ENCODE data around the gene ZBTB46. TPM values are rescaled to one million over a fixed set of nuclear protein-coding genes. Genes with fewer than 3 reads are reported as not detected.

Gene ZBTB46
- total RNA-seq, 1 experiment from 2014 or later, result 18.9 TPM

GRCh38 chr20:63810730-63811490, 20.2 kb downstream of the ZBTB46 start:
- ChIA-PET POLR2A (no interaction called here), CTCF (interaction anchor here (0.5 to 2.3 kb wide), 6 partner anchors 12 to 76 kb away, joined by 3 to 10 read pairs (median 4); no protein-coding TSS in a partner anchor)
- Mint-ChIP-seq H3K27me3 (ENCODE audit: low read depth) (no peaks in the 10 kb centered on the region), H3K4me1 (no peaks in the 10 kb centered on the region), H3K4me3 (no peak overlapping the region), H3K27ac (peak overlapping the region; percentile 23; the same call in 1 of the 2 replicates), H3K9me3 (peaks cover 4% of the 10 kb centered on the region; the same call in 1 of the 2 replicates), H3K36me3 (no peaks in the 10 kb centered on the region)
- TF ChIP-seq, protein P1, sequence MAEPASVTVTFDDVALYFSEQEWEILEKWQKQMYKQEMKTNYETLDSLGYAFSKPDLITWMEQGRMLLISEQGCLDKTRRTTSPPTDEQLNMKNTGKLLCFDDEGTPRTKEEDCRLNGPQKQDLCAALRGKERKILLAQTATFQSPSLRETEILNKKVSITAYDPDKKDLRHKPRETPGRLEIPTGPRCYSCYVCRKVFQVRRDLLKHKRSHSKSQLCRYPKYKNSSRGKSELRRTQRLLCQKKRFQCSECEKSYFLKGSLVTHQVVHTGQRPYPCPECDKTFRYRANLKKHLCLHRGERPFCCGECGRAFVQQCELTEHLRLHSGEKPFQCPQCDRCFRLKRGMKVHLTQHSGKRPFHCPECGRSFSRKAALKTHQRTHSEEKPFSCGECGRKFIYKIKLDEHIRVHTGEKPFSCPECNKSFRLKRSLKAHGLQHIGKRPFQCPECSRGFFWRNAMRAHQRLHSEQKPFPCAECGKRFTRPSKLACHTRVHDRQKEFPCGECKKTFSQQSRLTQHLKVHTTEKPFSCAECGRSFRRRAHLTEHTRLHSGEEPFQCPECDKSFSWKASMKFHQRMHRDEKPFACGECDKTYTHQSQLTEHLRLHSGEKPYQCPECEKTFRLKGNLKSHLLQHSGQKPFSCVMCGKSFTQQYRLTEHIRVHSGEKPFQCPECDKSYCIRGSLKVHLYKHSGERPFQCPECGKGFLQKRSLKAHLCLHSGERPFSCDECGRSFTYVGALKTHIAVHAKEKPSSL (CRISPR knock-in tag; conservative IDR thresholded peaks at IDR 0.05), result no peak
- no peak for TF ChIP-seq NR2C2 (CRISPR knock-in tag; IDR thresholded peaks at IDR 0.05)
- TF ChIP-seq, protein P2, sequence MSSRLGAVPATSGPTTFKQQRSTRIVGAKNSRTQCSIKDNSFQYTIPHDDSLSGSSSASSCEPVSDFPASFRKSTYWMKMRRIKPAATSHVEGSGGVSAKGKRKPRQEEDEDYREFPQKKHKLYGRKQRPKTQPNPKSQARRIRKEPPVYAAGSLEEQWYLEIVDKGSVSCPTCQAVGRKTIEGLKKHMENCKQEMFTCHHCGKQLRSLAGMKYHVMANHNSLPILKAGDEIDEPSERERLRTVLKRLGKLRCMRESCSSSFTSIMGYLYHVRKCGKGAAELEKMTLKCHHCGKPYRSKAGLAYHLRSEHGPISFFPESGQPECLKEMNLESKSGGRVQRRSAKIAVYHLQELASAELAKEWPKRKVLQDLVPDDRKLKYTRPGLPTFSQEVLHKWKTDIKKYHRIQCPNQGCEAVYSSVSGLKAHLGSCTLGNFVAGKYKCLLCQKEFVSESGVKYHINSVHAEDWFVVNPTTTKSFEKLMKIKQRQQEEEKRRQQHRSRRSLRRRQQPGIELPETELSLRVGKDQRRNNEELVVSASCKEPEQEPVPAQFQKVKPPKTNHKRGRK (CRISPR knock-in tag; IDR thresholded peaks at IDR 0.05; ENCODE audit: borderline replicate concordance), result no peak
- TF ChIP-seq ZBTB43 (CRISPR knock-in tag; IDR thresholded peaks at IDR 0.05), result no peak
- no peak for TF ChIP-seq OVOL2 (CRISPR knock-in tag; IDR thresholded peaks at IDR 0.05; ENCODE audit: borderline replicate concordance)
- TF ChIP-seq GTF2I (CRISPR knock-in tag; conservative IDR thresholded peaks at IDR 0.05), result no peak
- no peak for TF ChIP-seq CTCF (IDR thresholded peaks at IDR 0.05)
- no peak for TF ChIP-seq ZNF317 (CRISPR knock-in tag; IDR thresholded peaks at IDR 0.05; ENCODE audit: borderline replicate concordance, low read depth)
- ATAC-seq, result no peak
- no peak for DNase-seq (ENCODE audit: low spot score)

DNA sequence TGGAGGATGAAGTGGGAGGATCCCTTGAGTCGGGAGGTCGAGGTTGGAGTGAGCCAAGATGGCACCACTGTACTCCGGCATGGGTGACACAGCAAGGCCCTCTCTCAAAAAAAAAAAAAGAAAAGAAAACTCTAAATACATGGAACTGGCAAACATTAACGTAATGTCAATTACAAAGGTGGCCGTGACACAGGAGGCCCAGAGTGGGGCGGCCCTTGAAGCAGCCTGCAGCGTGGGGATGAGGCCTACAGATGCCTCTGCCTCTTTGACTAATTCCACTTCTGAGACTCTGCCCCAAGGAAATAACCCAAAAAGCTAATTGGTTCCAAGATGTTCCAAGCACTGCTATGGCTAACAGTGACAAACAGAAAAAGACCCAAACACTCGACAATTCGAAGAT, 21.2 kb downstream of the ZBTB46 start:
- no peaks in the 10 kb centered on the region for H3K27me3 Mint-ChIP-seq (ENCODE audit: low read depth)
- no peak overlapping the region for H3K4me3 Mint-ChIP-seq

More for the DNA sequence above, 21.2 kb downstream of the ZBTB46 start:
- Mint-ChIP-seq H3K4me1 (0 out of 2 replicates have a peak, but pooled peaks cover 3% of the 10 kb centered on the region), H3K27ac (peak overlapping the region; percentile 87), H3K36me3 (no peaks in the 10 kb centered on the region), H3K9me3 (peaks cover under 1% of the 10 kb centered on the region; the same call in 1 of the 2 replicates)
- ChIA-PET POLR2A (interaction anchor here (0.6 kb wide), 1 partner anchor 36 kb away, joined by 3 read pairs; no protein-coding TSS in a partner anchor), CTCF (interaction anchor here (0.5 to 2.3 kb wide), 13 partner anchors 9 to 171 kb away, joined by 3 to 17 read pairs (median 5); partner anchors contain the start of gene PRPF6)
- no peak for ATAC-seq
- TF ChIP-seq JUN (CRISPR knock-in tag; IDR thresholded peaks at IDR 0.05) (no peak), KAT7 (CRISPR knock-in tag; IDR thresholded peaks at IDR 0.05; ENCODE audit: borderline replicate concordance) (no peak), ATF6 (CRISPR knock-in tag; IDR thresholded peaks at IDR 0.05) (no peak), ATF3 (CRISPR knock-in tag; conservative IDR thresholded peaks at IDR 0.05) (no peak), E2F4 (CRISPR knock-in tag; IDR thresholded peaks at IDR 0.05; ENCODE audit: borderline replicate concordance, low read depth) (no peak), NFYB (CRISPR knock-in tag; conservative IDR thresholded peaks at IDR 0.05; ENCODE audit: low read depth) (no peak), HMGA2 (CRISPR knock-in tag; IDR thresholded peaks at IDR 0.05) (no peak)
- TF ChIP-seq, protein P2 (CRISPR knock-in tag; IDR thresholded peaks at IDR 0.05; ENCODE audit: borderline replicate concordance), result no peak
- TF ChIP-seq, protein P3, sequence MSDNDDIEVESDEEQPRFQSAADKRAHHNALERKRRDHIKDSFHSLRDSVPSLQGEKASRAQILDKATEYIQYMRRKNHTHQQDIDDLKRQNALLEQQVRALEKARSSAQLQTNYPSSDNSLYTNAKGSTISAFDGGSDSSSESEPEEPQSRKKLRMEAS (CRISPR knock-in tag; IDR thresholded peaks at IDR 0.05), result no peak
- TF ChIP-seq, protein P4, sequence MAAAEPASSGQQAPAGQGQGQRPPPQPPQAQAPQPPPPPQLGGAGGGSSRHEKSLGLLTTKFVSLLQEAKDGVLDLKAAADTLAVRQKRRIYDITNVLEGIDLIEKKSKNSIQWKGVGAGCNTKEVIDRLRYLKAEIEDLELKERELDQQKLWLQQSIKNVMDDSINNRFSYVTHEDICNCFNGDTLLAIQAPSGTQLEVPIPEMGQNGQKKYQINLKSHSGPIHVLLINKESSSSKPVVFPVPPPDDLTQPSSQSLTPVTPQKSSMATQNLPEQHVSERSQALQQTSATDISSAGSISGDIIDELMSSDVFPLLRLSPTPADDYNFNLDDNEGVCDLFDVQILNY (CRISPR knock-in tag; IDR thresholded peaks at IDR 0.05), result no peak
- DNase-seq (ENCODE audit: low spot score), result no peak
